M059J (cell line): Measurements from ENCODE around the gene EHBP1L1. TPM values are rescaled to one million over a fixed set of nuclear protein-coding genes. Genes with fewer than 3 reads are reported as not detected.
"Not testable (repeated sequence)": the region's sequence is repeated elsewhere in the genome, so short reads cannot be mapped to it uniquely, and the experiment has no call there.

ENCODE experiments used
- DNase-seq: peaks from one replicate; pipeline ENCODE4 v3.0.0-alpha.2; 2012; ENCODE audit warnings: low read depth
- total RNA-seq: library from RNA; depleted of rRNA; stranded (reverse); fragments of >200 nt; shearing (Covaris generic); gene quantifications from 2 replicates; pipeline ENCODE4 v1.2.3, GENCODE V29; 2014

Gene EHBP1L1
- total RNA-seq, 1 experiment from 2014 or later: 9.3 TPM

DNA sequence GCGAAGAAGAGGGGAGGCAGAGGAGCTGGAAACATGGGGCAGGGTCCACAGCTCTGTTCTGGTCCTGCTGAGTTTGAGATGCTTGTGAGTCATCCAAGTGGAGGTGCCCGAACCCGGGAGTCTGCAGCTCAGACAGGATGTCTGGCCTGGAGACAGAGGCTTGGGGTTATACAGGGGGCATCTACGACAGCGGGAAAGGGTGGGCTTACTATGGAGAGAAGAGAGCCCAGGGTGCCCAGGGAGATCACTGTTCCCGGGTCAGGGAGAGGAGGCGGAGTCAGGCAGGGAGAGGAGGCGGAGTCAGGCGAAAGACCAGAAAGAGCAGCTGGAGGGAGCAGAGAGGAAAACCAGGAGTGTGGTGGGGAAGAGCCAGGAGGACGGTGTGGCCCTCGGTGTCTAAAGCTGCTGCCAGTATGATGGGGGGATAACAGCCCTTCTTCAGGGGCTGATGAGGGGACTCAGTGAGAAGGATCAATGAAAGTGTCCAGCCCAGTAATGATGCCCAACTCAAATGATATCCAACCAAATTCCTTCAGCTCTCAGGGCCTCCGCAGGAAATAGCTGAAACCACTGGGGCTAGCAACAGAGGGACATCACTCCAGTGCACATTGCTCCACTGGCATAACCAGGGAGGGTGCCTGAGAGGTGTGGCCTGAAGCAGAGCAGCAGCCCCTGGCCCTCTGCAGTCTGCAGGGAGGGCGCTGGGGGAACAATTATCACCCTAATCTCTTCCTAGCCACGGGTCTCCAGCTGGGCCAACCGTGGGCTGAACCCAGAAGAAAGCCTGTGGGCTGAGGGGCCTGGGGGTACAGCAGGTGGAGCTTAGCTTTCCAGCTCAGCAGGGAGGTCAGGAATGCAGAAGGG lies 15.1 kb upstream of the EHBP1L1 start:
- DNase-seq: peak; percentile 85

DNA sequence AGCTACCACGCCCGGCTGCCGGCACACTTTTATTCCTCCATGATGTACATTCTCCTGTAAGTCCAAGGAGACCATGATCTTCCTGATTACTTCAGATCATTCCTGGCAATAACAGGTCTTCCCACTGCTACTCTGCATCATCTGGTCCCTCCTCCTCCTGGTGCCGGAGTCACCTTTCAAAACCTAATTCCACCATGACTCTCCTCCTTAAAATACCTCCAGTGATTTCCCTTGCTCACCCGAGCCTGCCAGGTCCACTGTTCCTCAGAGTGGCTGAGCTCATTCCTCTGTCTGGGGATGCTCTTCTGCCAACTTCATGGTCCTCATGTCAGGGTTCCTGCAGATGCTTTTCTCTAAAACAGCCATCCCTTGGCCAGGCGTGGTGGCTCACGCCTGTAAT lies 13.8 kb upstream of the EHBP1L1 start:
- no peak for DNase-seq

DNA sequence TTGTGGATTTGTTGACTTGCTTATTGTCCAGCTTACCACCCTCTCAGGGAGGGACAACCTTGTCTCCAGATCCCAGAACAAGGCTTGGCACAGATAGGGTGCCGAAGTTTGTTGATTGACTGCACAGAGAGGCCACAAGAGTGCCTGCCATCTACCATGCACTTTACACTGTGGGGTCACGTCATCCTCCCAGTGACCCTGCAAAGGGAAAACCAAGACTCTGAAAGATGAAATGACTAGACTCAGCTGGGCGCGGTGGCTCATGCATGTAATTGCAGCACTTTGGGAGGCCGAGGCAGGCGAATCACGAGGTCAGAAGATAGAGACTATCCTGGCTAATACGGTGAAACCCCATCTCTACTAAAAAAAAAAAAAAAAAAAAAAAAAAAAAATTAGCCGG lies 13.1 kb upstream of the EHBP1L1 start:
- DNase-seq: no peak

DNA sequence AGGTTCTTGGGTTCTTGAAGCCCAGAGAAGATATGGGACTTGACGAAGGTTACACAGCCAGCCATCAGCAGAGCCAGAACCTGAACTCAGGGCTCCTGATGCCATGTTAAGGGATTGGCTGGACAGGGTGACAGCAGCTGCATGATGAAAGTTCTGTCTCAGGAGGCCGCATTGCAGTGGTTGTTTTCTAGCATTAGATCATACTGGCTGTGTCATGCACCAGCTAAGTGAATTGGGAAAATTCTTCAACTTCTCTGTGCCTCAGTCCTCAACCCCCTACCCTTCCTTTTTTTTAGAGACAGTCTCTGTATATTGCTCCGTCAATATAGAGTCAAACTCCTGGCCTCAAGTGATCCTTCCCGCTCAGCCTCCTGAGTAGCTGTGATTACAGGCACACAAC lies 12.3 kb upstream of the EHBP1L1 start:
- no peak for DNase-seq

- not testable (repeated sequence) for DNase-seq
Measured at GRCh38 chr11:65564879-65565559, 10.8 kb upstream of the EHBP1L1 start.

DNA sequence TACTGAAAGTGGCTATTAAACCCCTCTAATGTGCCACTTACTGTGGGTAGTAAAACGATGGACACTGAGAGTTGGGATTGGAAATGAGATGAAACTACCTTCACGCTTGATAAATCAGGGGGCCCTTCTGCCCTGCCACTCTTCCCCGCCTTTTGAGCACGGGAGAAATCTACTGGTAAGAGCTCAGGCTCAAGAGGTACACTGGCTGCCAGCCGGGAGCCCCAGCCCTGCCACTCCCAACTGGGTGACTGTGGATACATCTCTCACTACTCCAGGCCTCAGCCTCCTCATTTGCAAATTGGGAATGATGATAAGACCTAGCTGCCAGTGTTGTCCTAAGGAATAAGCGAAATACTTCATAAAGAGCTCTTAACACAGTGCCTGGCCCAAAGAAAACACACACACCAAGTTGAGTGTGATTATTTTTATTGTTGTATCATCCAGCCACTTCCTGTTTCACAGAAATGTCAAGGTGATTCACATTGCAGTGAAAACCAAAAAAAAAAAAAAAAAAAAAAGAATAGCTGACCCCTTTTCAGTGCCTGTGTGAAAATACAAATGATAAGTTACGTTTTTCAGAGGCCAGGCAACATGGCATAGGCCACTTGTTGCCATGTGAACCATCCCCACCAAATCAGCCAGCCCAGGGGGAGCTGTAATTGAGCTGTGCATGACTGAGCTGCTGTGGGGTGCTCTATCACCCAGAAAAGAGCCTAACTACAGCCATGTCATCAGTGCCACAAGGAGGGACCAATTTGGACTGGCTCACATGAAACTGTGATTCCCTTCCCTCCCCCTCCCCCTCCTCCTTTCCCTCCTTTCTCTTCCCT lies 10.0 kb upstream of the EHBP1L1 start:
- DNase-seq: peak; percentile 66

DNA sequence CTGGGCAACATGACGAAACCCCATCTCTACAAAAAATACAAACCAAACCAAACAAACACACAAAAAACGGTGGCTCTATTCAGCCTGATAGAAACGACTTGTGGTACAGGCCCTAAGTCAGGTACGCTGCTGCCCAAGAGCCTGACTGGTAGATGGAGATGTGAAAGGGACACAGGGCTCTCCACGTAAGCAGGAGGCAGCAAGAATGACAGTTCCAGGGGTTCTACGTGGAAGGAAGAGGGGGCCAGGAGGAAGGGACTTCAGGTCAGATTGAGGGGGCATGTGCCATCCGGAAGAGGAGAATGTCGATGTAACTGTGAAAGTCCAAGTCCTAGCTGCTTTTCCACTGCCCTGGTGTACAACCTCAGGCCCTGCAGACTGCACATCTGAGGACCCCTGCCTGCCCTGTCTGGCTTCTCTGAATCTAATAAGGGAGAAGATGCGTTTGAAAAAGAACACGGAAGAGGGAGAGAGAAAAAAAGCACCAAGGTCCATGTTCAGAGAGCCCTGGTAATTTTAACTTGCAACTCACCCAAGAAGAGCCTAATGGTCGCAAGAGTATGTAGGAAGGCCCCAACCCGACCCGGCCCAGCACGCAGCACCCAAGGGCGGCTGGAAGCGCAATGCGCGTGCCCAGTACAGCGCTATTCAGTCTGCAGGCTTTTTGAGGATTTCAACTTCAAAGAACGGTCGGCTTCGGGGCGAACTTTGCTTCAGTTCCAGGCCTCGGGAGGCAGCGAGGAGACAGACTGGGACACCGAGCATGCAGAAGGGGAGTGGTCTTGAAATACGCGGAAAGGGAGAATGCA lies 6.5 kb upstream of the EHBP1L1 start:
- DNase-seq: no peak

DNA sequence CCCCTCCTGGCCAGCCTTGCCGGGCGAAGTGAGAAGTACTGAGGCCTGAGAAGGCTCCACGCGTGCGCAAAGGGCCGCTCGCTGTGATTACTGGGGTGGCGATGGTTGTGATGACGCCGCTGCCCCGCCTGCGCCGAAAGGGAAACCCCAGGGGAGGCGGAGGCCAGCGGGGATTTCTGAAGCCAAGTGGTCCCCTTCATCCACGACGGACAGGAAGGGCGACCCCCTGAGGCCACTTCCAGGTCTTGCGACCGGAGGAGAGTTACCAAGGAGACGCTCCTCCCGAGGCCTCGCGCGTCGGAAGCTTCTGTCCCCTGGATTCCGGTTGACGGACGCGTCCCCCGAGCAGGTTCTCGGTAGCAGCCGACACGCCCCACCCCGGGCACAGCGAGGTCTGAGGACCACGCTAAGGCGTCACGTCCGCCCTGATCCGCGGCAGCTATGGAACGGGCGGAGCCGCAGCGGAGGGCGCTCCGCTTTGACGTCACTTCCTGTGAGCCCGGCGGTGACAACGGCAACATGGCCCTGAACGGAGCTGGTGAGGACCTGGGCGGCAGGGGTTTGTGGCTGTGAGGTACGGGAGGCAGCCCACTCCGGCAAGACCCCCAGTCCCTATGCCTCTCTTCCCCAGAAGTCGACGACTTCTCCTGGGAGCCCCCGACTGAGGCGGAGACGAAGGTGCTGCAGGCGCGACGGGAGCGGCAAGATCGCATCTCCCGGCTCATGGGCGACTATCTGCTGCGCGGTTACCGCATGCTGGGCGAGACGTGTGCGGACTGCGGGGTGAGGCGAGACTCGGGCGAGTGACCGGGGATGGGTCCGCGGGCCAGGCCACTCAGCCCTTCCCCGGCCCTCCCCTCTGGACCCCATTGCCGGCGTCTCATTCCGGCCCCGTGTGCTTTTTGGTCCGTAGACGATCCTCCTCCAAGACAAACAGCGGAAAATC lies 5.6 kb upstream of the EHBP1L1 start, which contains the start of gene ZNRD2:
TSS of gene ZNRD2 (plus strand) at position 505 of the 946 bp plus-strand sequence. CDS start at position 520, 15 bp downstream.
- peak; percentile 98 for DNase-seq

- DNase-seq: no peak
Measured at GRCh38 chr11:65571420-65571819, 4.4 kb upstream of the EHBP1L1 start.

DNA sequence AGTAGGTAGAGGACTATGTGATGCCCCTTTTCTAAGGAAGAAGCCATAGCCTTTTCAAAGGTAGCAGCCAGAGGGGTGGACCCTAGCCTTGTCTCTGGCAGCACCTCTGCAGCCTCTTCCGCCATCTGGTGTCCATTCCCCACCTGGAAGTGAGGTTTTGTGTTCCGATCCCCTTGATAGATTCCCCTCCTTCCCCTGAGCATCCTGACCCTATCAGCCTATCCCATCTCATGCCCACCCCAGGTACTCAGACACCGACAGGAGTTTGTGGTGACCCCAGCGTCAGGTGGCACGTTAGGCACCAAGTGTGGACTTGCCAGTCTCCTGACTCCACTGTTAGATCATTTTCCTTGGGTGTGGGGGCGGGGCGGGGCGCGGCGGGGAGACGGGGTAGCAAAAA lies 3.9 kb upstream of the EHBP1L1 start:
- DNase-seq: peak; percentile 74

- DNase-seq: peak; percentile 85
Measured at GRCh38 chr11:65572356-65573051, 3.3 kb upstream of the EHBP1L1 start, which contains the start of gene FAM89B. Gene FAM89B (plus strand): TSS chr11:65572538. CDS start chr11:65572670, 132 bp downstream.

DNA sequence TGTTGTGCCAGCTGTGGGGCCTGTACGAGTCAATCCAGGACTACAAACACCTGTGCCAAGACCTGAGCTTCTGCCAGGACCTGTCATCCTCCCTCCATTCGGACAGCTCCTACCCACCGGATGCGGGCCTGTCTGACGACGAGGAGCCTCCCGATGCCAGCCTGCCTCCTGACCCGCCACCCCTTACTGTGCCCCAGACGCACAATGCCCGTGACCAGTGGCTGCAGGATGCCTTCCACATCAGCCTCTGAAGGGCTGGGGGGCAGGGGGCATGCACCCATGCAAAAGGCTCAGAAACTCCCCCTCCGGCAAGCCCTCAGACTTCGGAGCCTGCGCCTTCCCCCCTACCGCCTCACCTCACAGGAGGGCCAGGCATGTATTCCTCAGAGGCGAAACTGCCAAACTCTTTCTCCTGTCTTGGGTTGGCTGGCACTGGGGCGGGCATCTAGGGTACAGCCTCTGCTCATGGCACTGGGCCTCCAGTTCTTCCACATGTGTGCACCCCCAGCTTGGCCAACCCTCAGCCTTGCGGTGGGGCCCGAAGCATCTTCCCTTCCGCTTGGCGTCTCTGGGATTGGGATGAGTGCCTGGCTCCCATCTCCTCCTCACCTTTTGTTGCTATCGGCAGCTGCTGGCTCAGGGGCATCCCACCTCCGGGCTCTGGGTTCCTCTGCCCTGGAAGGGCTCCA lies 2.3 kb upstream of the EHBP1L1 start:
- no peak for DNase-seq

DNA sequence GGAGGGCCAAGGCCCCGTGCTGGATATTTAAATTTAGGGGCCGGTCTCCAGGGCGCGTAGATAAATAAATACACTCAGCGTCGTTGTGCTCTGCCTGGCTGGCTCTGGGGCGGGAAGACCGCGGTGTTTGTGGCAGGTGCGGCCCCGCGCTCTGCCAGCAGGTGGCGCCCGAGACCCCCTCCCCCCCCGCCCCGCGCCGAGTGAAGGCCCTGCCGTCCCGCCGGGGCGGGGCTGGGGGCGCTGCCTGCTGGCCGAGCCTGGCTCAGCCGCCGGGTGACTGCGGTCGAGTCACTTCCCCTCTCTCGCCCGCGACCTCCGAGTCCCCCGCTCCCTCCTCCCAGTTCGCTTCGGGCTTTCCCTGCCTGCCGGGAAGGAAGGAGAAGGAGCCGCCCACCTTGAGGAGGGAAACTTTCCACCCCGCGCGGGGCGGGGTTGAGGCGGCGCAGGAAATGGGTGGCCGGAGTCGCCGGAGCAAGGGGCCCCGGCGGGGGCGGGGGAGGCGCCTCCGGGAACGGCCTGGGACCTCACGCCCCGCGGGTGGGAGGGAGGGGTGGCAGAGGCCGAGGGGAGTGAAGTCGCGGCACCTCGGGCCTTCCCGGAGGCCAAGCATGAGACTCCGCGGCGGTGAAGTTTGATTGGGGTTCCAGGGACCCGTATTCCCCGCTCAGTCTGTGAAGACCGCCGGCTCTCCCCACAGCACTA lies 1.6 kb upstream of the EHBP1L1 start:
- peak; percentile 92 for DNase-seq

- DNase-seq: peak; percentile 50
Measured at GRCh38 chr11:65574811-65575567, 864 bp upstream of the EHBP1L1 start.

GRCh38 chr11:65576232-65576866 lies 496 bp downstream of the EHBP1L1 start:
- no peak for DNase-seq

- peak; percentile 91 for DNase-seq
Measured at GRCh38 chr11:65576867-65577755, 1.3 kb downstream of the EHBP1L1 start.
